HG03025 (cell line): ENCODE measurements around the gene SLC12A7.
"Not testable (repeated sequence)": the region's sequence is repeated elsewhere in the genome, so short reads cannot be mapped to it uniquely, and the experiment has no call there.

Experiments used
- ATAC-seq: cut with Tn5 transposase; IDR thresholded peaks from one replicate; pipeline ENCODE4 v1.9.1; 2021; ENCODE audit warnings: mild to moderate bottlenecking, moderate library complexity; ENCODE audit not compliant: unreplicated experiment, low FRiP score

The SLC12A7 gene

GRCh38 chr5:1000831-1001230 is 111.0 kb downstream of the SLC12A7 start:
- ATAC-seq: not testable (repeated sequence)
